Heart right ventricle (tissue), 16 donors: ENCODE results near the gene NDUFAF8. TPM values are rescaled to one million over a fixed set of nuclear protein-coding genes. Genes with fewer than 3 reads are reported as not detected.

Experiments used
- ATAC-seq, 8 donors: fragments of 200-7000 bp; cut with Tn5 transposase; one replicate each; pipeline ENCODE4 v1.9.1; 2020; ENCODE audit warnings: mild to moderate bottlenecking in 8 of 8, moderate library complexity in 8 of 8, moderate number of reproducible peaks in 1 of 8
- DNase-seq, 2 donors: peaks; one replicate each; pipeline ENCODE4 v3.0.0-alpha.2; 2020
- H3K27ac ChIP-seq, 10 donors: fragments of 200-600 bp; sonication (generic) in 2 of 10; one replicate each; pipeline versions ENCODE4 v1.5.0 to v1.8.0; 2020 to 2022; ENCODE audit warnings: mild to moderate bottlenecking in 3 of 10
- H3K27me3 ChIP-seq, 7 donors: fragments of 200-600 bp; one replicate each; pipeline ENCODE4 v1.8.0; 2021 to 2022; ENCODE audit warnings: mild to moderate bottlenecking in 2 of 7
- H3K36me3 ChIP-seq, 9 donors: fragments of 200-600 bp; sonication (generic) in 1 of 9; one replicate each; pipeline versions ENCODE4 v1.5.0 to v1.8.0; 2020 to 2022; ENCODE audit warnings: mild to moderate bottlenecking in 2 of 9
- H3K4me1 ChIP-seq, 9 donors: fragments of 200-600 bp; sonication (generic) in 1 of 9; one replicate each; pipeline versions ENCODE4 v1.5.0 to v1.8.0; 2020 to 2022; ENCODE audit warnings: mild to moderate bottlenecking in 4 of 9
- H3K4me3 ChIP-seq, 10 donors: fragments of 200-600 bp; sonication (generic) in 2 of 10; one replicate each; pipeline versions ENCODE4 v1.5.0 to v1.8.0; 2020 to 2022; ENCODE audit warnings: mild to moderate bottlenecking in 7 of 10, moderate library complexity in 2 of 10
- H3K9me3 ChIP-seq, 11 donors: fragments of 200-600 bp in 10 of 11; sonication (generic) in 2 of 11; one replicate each; pipeline versions ENCODE4 v1.5.0 to v1.8.0; 2013 to 2022; ENCODE audit warnings: mild to moderate bottlenecking in 2 of 11, control low read depth in 1 of 11, moderate library complexity in 1 of 11
- CTCF ChIP-seq, 9 donors: fragments of 200-600 bp; sonication (generic) in 2 of 9; IDR thresholded peaks; one replicate each; pipeline versions ENCODE4 v1.5.0 to v1.8.0; 2021 to 2022; ENCODE audit warnings: antibody characterized with exemption in 9 of 9, mild to moderate bottlenecking in 5 of 9, moderate library complexity in 1 of 9
- WGBS, 2 donors: extraction: QIAGEN DNeasy Blood & Tissue Kit; methylation state at CpG; one replicate each; pipeline ENCODE4 v1.1.7; 2013; ENCODE audit warnings: inconsistent platforms in 1 of 2; 5-methylcytosine and 5-hydroxymethylcytosine counted together
- intact Hi-C, 10 donors: fragments of 100-400 bp; cut with DNase I; formaldehyde crosslinking; loops; one replicate each; pipeline versions ENCODE4 v1.11.1 to v1.14.2; 2022
- polyA plus RNA-seq, 2 donors: library from polyadenylated mRNA; stranded (reverse); fragments of 200-250 nt; gene quantifications; one replicate each; pipeline ENCODE4 v1.2.3, GENCODE V29; 2013
- total RNA-seq, 10 donors: library from RNA; stranded (reverse); fragmentation: NEBNext Ultra II Directional in 3 of 10; extraction: Animal tissue kit (Norgen Biotek cat#: 25700) in 3 of 10; gene quantifications; one replicate each; pipeline versions ENCODE4 v1.2.1 to v1.2.4, GENCODE V29; 2021 to 2023
- donor health status: Arrhythmogenic right ventricular cardiomyopathy.
- donor health status: ischemic (EF 13 %, LVEDD 7.1; RV severe dilation, severe dysfunction).
- donor health status: healthy with polysubstance abuse.
- donor health status: DM: no; HTN: yes; CAD: no.
- donor health status: DM: no; HTN: no; CAD: no.
- donor health status: ischemic (EF 25% LVEDD 6.9; RV normal size, moderate dysfunction).
- donor health status: ischemic (EF 25% LVEDD 5.7; RV mildly dilated, moderate dysfunction).
- donor health status: healthy.
- donor health status: DM: yes; HTN: yes; CAD: no.
- donor health status: Ischemic cardiomyopathy.
- donor health status: ischemic (EF 35%, LVEDD 5.7; RV mildly dilated, moderate dysfunction).
- donor health status: nonischemic (EF 11% LVEDD 7.7; RV severe dilation, severe dysfunction).
- donor health status: DM: yes; HTN: yes; CAD: no.
- donor health status: PGD.
- donor health status: ischemic (EF 29% LVEDD 5.4; RV normal size, mild dysfunction).
- donor health status: nonischemic (EF 23%, LVEDD 6.1; RV moderate dilation, normal function).

The NDUFAF8 gene
- total and polyA plus RNA-seq, 12 donors, result 41.5 to 74.8 (median 58.9) TPM

GRCh38 chr17:81219476-81220180 lies 19.5 kb upstream of the NDUFAF8 start:
- Histone ChIP-seq H3K4me3 (no peak overlapping the region), H3K4me1 (peaks cover 7 to 24% (median 17%) of the 10 kb centered on the region in 9 donors), H3K27ac (no peak overlapping the region), H3K27me3 (no peaks in the 10 kb centered on the region), H3K36me3 (peaks cover 0 to 22% (median 6%) of the 10 kb centered on the region in 9 donors), H3K9me3 (no peaks in the 10 kb centered on the region)
- WGBS, 2 donors, result 95 to 97% methylated on average over 24 of the region's 24 CpGs
- no peak for ATAC-seq
- no peak for DNase-seq
- intact Hi-C loops, result loop anchor here in 1 of 10 donors (10.0 kb wide), 1 partner anchor 75 kb away; no protein-coding TSS in a partner anchor
- TF ChIP-seq CTCF (IDR thresholded peaks at IDR 0.05), result no peak

- no peaks in the 10 kb centered on the region for H3K9me3 ChIP-seq
- H3K27me3 ChIP-seq, result no peaks in the 10 kb centered on the region
- ATAC-seq (no peak), DNase-seq (no peak)
- WGBS, 2 donors, result 70 to 73% methylated on average over 11 of the region's 11 CpGs
- H3K36me3 ChIP-seq, result peaks cover 0 to 20% (median 6%) of the 10 kb centered on the region in 9 donors
- intact Hi-C loops, result loop anchor here in 1 of 10 donors (10.0 kb wide), 1 partner anchor 77 kb away; no protein-coding TSS in a partner anchor
- H3K4me1 ChIP-seq, result peaks cover 7 to 24% (median 17%) of the 10 kb centered on the region in 9 donors
- no peak for TF ChIP-seq CTCF (IDR thresholded peaks at IDR 0.05)
- H3K4me3 ChIP-seq, result peak overlapping the region in 7 of 10 donors; percentile 69 to 93 (median 87)
- no peak overlapping the region for H3K27ac ChIP-seq
Measured at GRCh38 chr17:81221371-81221841, 17.7 kb upstream of the NDUFAF8 start.

GRCh38 chr17:81221842-81222619 lies 17.1 kb upstream of the NDUFAF8 start:
- intact Hi-C loops, result loop anchor here in 1 of 10 donors (10.0 kb wide), 1 partner anchor 77 kb away; no protein-coding TSS in a partner anchor
- WGBS, 2 donors, result 15 to 16% methylated on average over 23 to 24 of the region's 24 CpGs
- Histone ChIP-seq H3K9me3 (peaks cover 0 to 6% (median 0%) of the 10 kb centered on the region in 11 donors), H3K27ac (peak overlapping the region in 3 of 10 donors; percentile 58 to 77 (median 65)), H3K27me3 (no peaks in the 10 kb centered on the region), H3K4me1 (peaks cover 7 to 24% (median 17%) of the 10 kb centered on the region in 9 donors), H3K36me3 (peaks cover 0 to 19% (median 6%) of the 10 kb centered on the region in 9 donors), H3K4me3 (peak overlapping the region; percentile 69 to 93 (median 84))
- no peak for TF ChIP-seq CTCF (IDR thresholded peaks at IDR 0.05)
- ATAC-seq, result peak in 2 of 8 donors; percentile 1 to 24
- DNase-seq, result no peak

- Histone ChIP-seq H3K4me3 (peak overlapping the region; percentile 69 to 93 (median 84)), H3K27me3 (no peaks in the 10 kb centered on the region), H3K9me3 (peaks cover 0 to 9% (median 0%) of the 10 kb centered on the region in 11 donors), H3K27ac (peak overlapping the region in 3 of 10 donors; percentile 58 to 77 (median 65)), H3K4me1 (peaks cover 7 to 24% (median 17%) of the 10 kb centered on the region in 9 donors), H3K36me3 (peaks cover 0 to 16% (median 6%) of the 10 kb centered on the region in 9 donors)
- WGBS, 2 donors, result 1% methylated on average over 27 to 30 of the region's 30 CpGs
- ATAC-seq, result peak in 3 of 8 donors; percentile 0 to 29 (median 2)
- intact Hi-C loops, result loop anchor here in 1 of 10 donors (10.0 kb wide), 1 partner anchor 78 kb away; no protein-coding TSS in a partner anchor
- no peak for TF ChIP-seq CTCF (IDR thresholded peaks at IDR 0.05)
- DNase-seq, result no peak
Measured at GRCh38 chr17:81222620-81222905, 16.6 kb upstream of the NDUFAF8 start.
